ENCODE data around the gene MTCL1. TPM values are rescaled to one million over a fixed set of nuclear protein-coding genes. Genes with fewer than 3 reads are reported as not detected.

The MTCL1 gene
- total RNA-seq, 1 experiment from 2014 or later = 11.6 TPM

- no peak for TF ChIP-seq CTCF (IDR thresholded peaks at IDR 0.05; ENCODE audit: unreplicated experiment)
- no peak for DNase-seq (ENCODE audit: unreplicated experiment)
- no TSS peak for BruUV-seq (replicated peaks)
- CTCF ChIA-PET = interaction anchor here (1.0 to 1.2 kb wide), 2 partner anchors 9 to 20 kb away, joined by 3 read pairs; no protein-coding TSS in a partner anchor
- H3K9me3 Mint-ChIP-seq (ENCODE audit: unreplicated experiment) = no peaks in the 10 kb centered on the region
- H3K4me3 Mint-ChIP-seq (ENCODE audit: unreplicated experiment) = no peak overlapping the region
- H3K4me1 Mint-ChIP-seq (ENCODE audit: insufficient read depth, unreplicated experiment) = no peaks in the 10 kb centered on the region
- intact Hi-C loops (cut with micrococcal nuclease) = no loop called here
- H3K36me3 Mint-ChIP-seq (ENCODE audit: insufficient read depth, unreplicated experiment) = peaks cover 12% of the 10 kb centered on the region
- POLR2A ChIA-PET = interaction anchor here (1.1 kb wide), 1 partner anchor 12 kb away, joined by 3 read pairs; no protein-coding TSS in a partner anchor
- no peaks in the 10 kb centered on the region for H3K27me3 Mint-ChIP-seq (ENCODE audit: insufficient read depth, unreplicated experiment)
- H3K27ac Mint-ChIP-seq (ENCODE audit: low read depth, unreplicated experiment) = no peak overlapping the region
These were observed 10.2 kb downstream of the MTCL1 start for GRCh38 chr18:8715599-8715998.

GRCh38 chr18:8717011-8717770 lies 11.8 kb downstream of the MTCL1 start:
- BruUV-seq (replicated peaks) = no TSS peak
- intact Hi-C loops (cut with micrococcal nuclease) = no loop called here
- peaks cover 11% of the 10 kb centered on the region for H3K4me1 Mint-ChIP-seq (ENCODE audit: insufficient read depth, unreplicated experiment)
- no peaks in the 10 kb centered on the region for H3K9me3 Mint-ChIP-seq (ENCODE audit: unreplicated experiment)
- H3K4me3 Mint-ChIP-seq (ENCODE audit: unreplicated experiment) = no peak overlapping the region
- ChIA-PET POLR2A (interaction anchor here (0.6 kb wide), 1 partner anchor 13 kb away, joined by 3 read pairs; no protein-coding TSS in a partner anchor), CTCF (interaction anchor here (0.7 to 1.6 kb wide), 2 partner anchors 10 to 334 kb away, joined by 4 to 5 read pairs; no protein-coding TSS in a partner anchor)
- no peak overlapping the region for H3K27ac Mint-ChIP-seq (ENCODE audit: low read depth, unreplicated experiment)
- TF ChIP-seq CTCF (IDR thresholded peaks at IDR 0.05; ENCODE audit: unreplicated experiment) = no peak
- DNase-seq (ENCODE audit: unreplicated experiment) = no peak
- H3K36me3 Mint-ChIP-seq (ENCODE audit: insufficient read depth, unreplicated experiment) = peaks cover 12% of the 10 kb centered on the region
- H3K27me3 Mint-ChIP-seq (ENCODE audit: insufficient read depth, unreplicated experiment) = no peaks in the 10 kb centered on the region

GRCh38 chr18:8718401-8718913 lies 13.1 kb downstream of the MTCL1 start:
- intact Hi-C loops (cut with micrococcal nuclease) = no loop called here
- CTCF ChIA-PET = no interaction called here
- no peak for TF ChIP-seq CTCF (IDR thresholded peaks at IDR 0.05; ENCODE audit: unreplicated experiment)
- no peak for DNase-seq (ENCODE audit: unreplicated experiment)
- BruUV-seq (replicated peaks) = no TSS peak
- POLR2A ChIA-PET = no interaction called here
- Mint-ChIP-seq H3K36me3 (ENCODE audit: insufficient read depth, unreplicated experiment) (peaks cover 12% of the 10 kb centered on the region), H3K27me3 (ENCODE audit: insufficient read depth, unreplicated experiment) (no peaks in the 10 kb centered on the region), H3K27ac (ENCODE audit: low read depth, unreplicated experiment) (no peak overlapping the region), H3K9me3 (ENCODE audit: unreplicated experiment) (no peaks in the 10 kb centered on the region), H3K4me1 (ENCODE audit: insufficient read depth, unreplicated experiment) (peaks cover 17% of the 10 kb centered on the region), H3K4me3 (ENCODE audit: unreplicated experiment) (no peak overlapping the region)

- no peak overlapping the region for H3K27ac Mint-ChIP-seq (ENCODE audit: low read depth, unreplicated experiment)
- CTCF ChIA-PET = no interaction called here
- TF ChIP-seq CTCF (IDR thresholded peaks at IDR 0.05; ENCODE audit: unreplicated experiment) = no peak
- BruUV-seq (replicated peaks) = no TSS peak
- no peaks in the 10 kb centered on the region for H3K27me3 Mint-ChIP-seq (ENCODE audit: insufficient read depth, unreplicated experiment)
- no peak overlapping the region for H3K4me3 Mint-ChIP-seq (ENCODE audit: unreplicated experiment)
- H3K9me3 Mint-ChIP-seq (ENCODE audit: unreplicated experiment) = no peaks in the 10 kb centered on the region
- H3K36me3 Mint-ChIP-seq (ENCODE audit: insufficient read depth, unreplicated experiment) = peaks cover 8% of the 10 kb centered on the region
- DNase-seq (ENCODE audit: unreplicated experiment) = no peak
- peaks cover 22% of the 10 kb centered on the region for H3K4me1 Mint-ChIP-seq (ENCODE audit: insufficient read depth, unreplicated experiment)
- intact Hi-C loops (cut with micrococcal nuclease) = no loop called here
- POLR2A ChIA-PET = no interaction called here
These were observed 13.8 kb downstream of the MTCL1 start for GRCh38 chr18:8719192-8719591.
